WERI-Rb-1 (cell line): ENCODE data around the gene NPBWR2.

Experiments used
- DNase-seq: peaks from one replicate; pipeline ENCODE4 v3.0.0-alpha.2; 2020
- H3K27ac ChIP-seq: fragments of 250-450 bp; sonication (Bioruptor Pico); 2 replicates; pipeline ENCODE4 v1.5.1; 2020; ENCODE audit warnings: mild to moderate bottlenecking, moderate library complexity
- H3K27me3 ChIP-seq: fragments of 250-450 bp; sonication (Bioruptor Pico); 2 replicates; pipeline ENCODE4 v1.5.1; 2021; ENCODE audit warnings: mild to moderate bottlenecking, low read depth, moderate library complexity; ENCODE audit not compliant: insufficient read depth, severe bottlenecking
- H3K36me3 ChIP-seq: fragments of 250-450 bp; sonication (Bioruptor Pico); 2 replicates; pipeline ENCODE4 v1.5.1; 2020; ENCODE audit warnings: mild to moderate bottlenecking, moderate library complexity
- H3K4me3 ChIP-seq: 2 replicates; pipeline ENCODE4 v1.5.1; 2011; ENCODE audit warnings: low read depth, mild to moderate bottlenecking, control low read depth, low read length
- H3K9me3 ChIP-seq: fragments of 250-450 bp; sonication (Bioruptor Pico); 2 replicates; pipeline ENCODE4 v1.5.1; 2021; ENCODE audit warnings: mild to moderate bottlenecking, moderate library complexity; ENCODE audit not compliant: severe bottlenecking
- CTCF ChIP-seq: IDR thresholded peaks from 2 replicates; pipeline ENCODE4 v1.5.1; 2011; ENCODE audit warnings: low read depth, mild to moderate bottlenecking, control low read depth, inconsistent platforms, low read length

Gene NPBWR2

DNA sequence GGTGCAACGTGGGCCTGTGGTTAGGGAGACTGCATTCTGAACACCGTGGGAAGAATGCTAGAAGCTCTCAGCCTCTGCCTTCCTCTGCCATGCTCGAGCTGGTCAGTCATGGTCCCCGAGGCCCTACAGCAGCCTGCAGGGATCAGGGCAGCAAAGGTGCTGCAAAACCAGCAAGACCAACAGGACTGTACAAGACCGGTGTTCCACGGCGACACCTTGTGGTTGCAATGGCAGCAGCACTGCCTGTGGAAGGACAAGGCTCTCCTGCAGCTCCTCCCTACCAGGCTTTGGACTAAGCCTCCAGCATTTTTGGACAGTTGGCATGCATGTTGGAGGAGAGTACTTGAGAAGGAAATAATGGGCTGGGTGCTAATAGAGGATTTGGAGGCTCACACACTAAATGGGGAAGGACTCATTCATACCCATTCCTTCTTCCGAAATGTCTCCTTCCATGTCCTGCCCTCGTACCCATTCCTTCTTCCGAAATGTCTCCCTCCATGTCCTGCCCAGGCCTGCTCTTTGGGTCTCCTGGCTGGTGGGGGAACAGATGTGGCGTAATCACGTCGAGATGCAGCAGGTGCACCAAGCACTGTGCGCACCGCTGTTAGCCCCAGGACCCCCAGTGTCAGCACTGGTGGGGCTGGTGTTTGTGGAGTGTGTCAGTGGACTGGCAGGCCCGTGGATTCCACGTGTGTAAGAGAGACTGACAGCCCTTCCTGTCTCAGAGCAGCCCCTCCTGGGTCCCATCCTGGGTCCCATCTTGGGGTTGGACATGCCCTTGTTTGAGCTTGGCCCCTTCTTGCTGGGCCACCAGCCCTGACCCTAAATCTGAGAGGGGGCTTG, 38.3 kb upstream of the NPBWR2 start:
- Histone ChIP-seq H3K27me3 (no peaks in the 10 kb centered on the region), H3K27ac (no peak overlapping the region), H3K9me3 (no peaks in the 10 kb centered on the region), H3K4me3 (no peak overlapping the region), H3K36me3 (no peaks in the 10 kb centered on the region)
- peak; percentile 35 for DNase-seq
- TF ChIP-seq CTCF = peak; percentile 47; the same call in 1 of the 2 replicates

DNA sequence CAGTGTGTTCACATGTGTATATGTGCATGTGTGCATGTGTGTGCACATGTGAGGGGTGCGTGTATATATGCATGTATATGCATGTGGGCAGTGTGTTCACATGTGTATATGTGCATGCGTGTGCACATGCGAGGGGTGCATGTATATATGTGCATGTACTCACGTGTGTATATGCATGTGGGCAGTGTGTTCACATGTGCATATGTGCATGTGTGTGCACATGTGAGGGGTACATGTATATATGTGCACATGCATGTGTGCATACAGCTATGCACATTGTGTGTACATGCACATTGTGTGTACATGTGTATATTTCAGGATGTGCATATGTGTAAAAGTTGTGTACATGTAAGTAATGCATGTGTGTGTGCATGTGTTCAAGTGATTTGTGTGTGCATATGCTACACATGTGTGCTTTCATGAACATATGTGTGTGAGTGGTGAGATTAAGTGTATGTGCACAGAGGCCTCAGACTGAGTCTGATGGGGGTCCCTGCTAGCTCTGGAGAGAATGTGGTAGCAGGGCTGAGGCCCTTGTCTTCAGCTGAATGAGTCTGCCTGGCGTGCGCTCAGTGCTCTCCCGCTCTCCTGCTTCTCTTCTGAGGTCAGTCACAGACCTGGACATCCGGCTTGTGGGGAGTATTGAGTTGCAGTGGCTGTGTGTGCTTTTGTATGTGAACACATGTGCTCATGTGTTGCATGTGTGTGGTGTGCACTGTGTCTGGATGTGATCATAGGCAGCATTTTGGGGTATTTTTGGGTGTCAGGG, 37.0 kb upstream of the NPBWR2 start:
- TF ChIP-seq CTCF = no peak
- H3K9me3 ChIP-seq = no peaks in the 10 kb centered on the region
- no peak overlapping the region for H3K4me3 ChIP-seq
- no peak overlapping the region for H3K27ac ChIP-seq
- no peaks in the 10 kb centered on the region for H3K27me3 ChIP-seq
- H3K36me3 ChIP-seq = no peaks in the 10 kb centered on the region
- no peak for DNase-seq

- no peak for DNase-seq
- Histone ChIP-seq H3K27ac (no peak overlapping the region), H3K27me3 (no peaks in the 10 kb centered on the region), H3K36me3 (no peaks in the 10 kb centered on the region), H3K4me3 (no peak overlapping the region), H3K9me3 (no peaks in the 10 kb centered on the region)
- no peak for TF ChIP-seq CTCF
Measured at GRCh38 chr20:64143018-64143801, 35.8 kb upstream of the NPBWR2 start.

GRCh38 chr20:64142590-64142989, 35.2 kb upstream of the NPBWR2 start:
- H3K9me3 ChIP-seq = no peaks in the 10 kb centered on the region
- H3K36me3 ChIP-seq = no peaks in the 10 kb centered on the region
- TF ChIP-seq CTCF = no peak
- DNase-seq = peak; percentile 29
- no peaks in the 10 kb centered on the region for H3K27me3 ChIP-seq
- H3K27ac ChIP-seq = no peak overlapping the region
- H3K4me3 ChIP-seq = no peak overlapping the region

DNA sequence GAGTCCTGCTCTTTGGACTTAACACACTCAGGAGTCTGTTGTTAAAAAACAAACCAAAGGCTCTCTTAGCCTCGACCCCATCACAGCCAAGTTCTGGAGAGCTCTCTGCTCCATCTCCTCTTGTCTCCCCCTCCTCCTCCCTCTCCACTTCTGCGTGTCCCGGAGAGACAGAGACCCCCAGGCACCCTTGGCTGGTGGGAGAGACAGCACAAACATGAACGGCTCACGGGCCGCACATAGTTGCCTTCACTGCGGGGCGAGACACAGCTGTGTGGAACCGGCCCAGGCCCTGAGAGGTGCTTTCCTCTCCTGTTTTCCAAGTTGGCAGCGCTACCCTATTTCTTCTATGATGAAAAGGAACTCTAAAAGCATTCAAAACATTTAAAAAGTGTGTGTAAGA, 33.6 kb upstream of the NPBWR2 start:
- no peaks in the 10 kb centered on the region for H3K36me3 ChIP-seq
- H3K27ac ChIP-seq = no peak overlapping the region
- H3K27me3 ChIP-seq = no peaks in the 10 kb centered on the region
- no peak for TF ChIP-seq CTCF
- no peak overlapping the region for H3K4me3 ChIP-seq
- H3K9me3 ChIP-seq = no peaks in the 10 kb centered on the region
- DNase-seq = no peak
